Ecto neural progenitor cell (in vitro differentiated cells): ENCODE measurements around the gene TMEM106B.

Source experiments
- DNase-seq: peaks from one replicate; pipeline ENCODE4 v3.0.0-alpha.2; 2018; ENCODE audit warnings: low spot score

The TMEM106B gene

DNA sequence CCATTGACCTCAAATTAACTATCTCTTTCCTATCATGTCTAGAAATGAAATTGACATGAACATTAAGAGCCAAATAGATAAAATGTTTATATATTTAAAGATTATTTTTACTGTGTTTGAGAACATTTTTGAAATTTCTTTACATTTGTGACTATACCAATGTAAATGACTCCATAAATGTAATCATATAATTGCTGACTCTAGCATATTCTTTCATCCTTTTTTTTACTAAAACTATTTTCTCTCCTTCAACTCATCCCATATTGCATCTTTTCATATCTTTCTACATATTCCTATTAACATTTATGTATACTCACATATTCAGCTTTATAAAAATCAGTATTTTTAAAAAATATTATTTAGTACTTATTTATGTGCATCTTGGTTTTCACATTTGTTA lies 16.9 kb downstream of the TMEM106B start:
- no peak for DNase-seq

GRCh38 chr7:12229046-12229445 lies 18.0 kb downstream of the TMEM106B start:
- DNase-seq: no peak

DNA sequence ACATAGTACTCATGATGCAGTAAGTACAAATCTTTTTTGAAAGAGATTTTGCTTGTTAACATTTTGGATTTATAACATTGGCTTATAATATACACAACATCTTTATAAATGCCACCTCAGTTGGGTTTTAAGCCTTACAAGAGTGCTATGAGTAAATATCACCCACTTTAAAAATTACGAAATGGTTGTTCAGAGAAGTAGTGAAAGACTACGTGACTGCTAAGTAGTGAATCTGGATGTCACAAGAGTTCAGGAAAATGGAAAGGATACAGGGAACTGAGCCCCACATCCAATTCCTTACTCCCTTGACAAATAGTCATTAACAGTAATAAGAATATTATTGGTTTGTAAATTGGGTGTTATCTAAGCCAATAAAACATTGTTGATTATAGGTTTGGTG lies 20.0 kb downstream of the TMEM106B start:
- DNase-seq: no peak

DNA sequence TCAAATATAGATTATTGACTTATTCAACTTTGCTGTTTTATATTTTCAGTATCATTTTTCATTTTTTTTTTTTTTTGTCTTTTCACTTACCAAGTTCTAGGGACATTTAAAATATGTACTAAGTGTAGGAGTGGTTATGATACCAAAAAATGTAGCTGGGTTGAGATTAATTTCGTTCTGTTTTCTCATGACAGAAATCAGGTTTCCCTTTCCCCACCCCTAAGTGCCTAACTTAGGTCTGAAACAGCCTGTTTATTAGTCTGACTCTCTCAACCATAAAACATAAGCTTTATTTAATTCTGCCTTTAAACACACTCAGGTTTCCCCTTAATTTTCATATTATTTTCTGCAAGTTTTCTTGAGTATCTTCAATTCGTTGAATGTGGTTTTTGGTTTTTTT lies 22.1 kb downstream of the TMEM106B start:
- no peak for DNase-seq

GRCh38 chr7:12234334-12234865 lies 23.3 kb downstream of the TMEM106B start:
- DNase-seq: no peak

GRCh38 chr7:12235970-12236369 lies 24.9 kb downstream of the TMEM106B start:
- no peak for DNase-seq

GRCh38 chr7:12237007-12237406 lies 25.9 kb downstream of the TMEM106B start:
- DNase-seq: no peak

- DNase-seq: no peak
These were observed 28.7 kb downstream of the TMEM106B start for GRCh38 chr7:12239806-12240205.

DNA sequence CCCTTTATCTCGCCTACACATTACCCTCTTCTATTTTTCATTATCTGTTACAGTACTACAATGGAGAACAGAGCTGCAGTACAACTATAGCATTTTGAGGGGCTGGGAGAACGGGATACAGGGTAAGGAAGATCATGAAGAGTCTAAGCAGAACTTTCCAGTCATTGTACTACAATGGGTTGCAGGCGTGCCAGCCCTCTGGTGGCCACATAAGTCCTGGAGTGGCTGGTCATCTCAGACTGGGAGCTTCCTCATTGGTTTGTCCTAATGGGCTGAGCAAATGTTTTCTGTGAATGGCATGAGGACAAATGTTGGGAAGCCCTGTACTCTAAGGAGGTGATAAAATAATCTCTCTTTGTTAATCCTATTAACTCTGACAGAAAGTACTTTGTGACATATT lies 33.0 kb downstream of the TMEM106B start:
- DNase-seq: peak; percentile 45

GRCh38 chr7:12244694-12245093 lies 33.6 kb downstream of the TMEM106B start:
- no peak for DNase-seq

- no peak for DNase-seq
These were observed 38.6 kb downstream of the TMEM106B start for GRCh38 chr7:12249706-12250105.

GRCh38 chr7:12250232-12250631 lies 39.1 kb downstream of the TMEM106B start:
- DNase-seq: no peak

GRCh38 chr7:12256090-12256489 lies 45.0 kb downstream of the TMEM106B start:
- no peak for DNase-seq

DNA sequence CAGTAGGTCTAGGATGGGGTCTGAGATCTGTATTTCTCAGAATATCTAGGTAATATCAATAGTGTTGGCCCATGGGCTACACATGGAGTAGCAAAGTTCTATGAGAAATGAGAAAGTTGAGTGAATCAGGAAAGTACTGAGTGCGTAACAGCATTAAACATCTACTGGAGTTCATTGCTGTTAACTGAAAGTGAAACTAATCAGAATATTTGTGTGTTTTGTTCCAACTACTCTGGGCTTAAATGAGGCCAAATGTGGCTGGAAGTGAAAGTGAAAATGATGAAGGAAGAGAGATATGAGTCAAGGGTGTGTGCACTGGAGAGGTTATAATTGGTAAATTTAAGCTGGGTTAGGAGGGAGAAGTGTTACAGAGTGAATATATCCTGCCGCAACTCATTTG lies 46.5 kb downstream of the TMEM106B start:
- no peak for DNase-seq

- DNase-seq: no peak
These were observed 47.0 kb downstream of the TMEM106B start for GRCh38 chr7:12258074-12258473.

- no peak for DNase-seq
These were observed 56.4 kb downstream of the TMEM106B start for GRCh38 chr7:12267542-12267941.

DNA sequence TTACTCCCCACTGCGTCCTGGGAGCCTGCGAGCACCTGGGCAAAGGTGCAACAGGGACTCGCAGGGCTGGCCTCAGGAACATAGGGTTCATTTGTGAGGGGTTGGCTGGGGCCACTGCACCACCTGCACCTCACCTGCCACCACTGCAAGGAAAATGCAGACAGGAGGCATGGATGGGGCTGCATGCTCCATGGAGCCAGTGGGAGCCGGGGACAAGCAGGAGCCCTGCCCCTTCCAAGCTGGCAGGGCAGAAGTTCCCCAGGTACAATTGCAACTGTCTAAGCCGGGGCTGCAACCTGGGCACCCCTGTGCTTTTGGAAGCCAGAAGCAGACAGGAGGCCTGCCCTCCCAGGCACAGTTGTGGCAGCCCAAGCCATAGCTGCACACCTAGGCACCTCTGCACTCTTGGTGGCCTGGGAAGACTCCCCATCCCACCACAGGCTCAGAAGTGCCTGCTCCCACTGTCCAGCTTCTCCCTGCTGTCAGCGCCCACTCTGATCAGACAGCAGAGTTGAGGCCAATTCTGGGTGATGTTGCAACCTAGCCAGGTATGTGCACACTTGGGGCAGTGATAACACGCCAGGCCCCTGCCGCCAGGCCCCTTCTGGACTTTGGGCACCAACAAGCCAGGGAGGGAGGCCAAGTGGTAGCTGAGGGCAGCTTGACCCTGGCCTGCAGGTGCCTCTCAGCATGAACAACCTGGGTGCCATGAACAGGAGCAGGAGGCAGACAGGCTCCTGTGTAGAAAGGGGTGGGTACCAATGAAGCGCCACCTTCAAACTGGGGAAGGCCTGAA lies 58.2 kb downstream of the TMEM106B start:
- no peak for DNase-seq

DNA sequence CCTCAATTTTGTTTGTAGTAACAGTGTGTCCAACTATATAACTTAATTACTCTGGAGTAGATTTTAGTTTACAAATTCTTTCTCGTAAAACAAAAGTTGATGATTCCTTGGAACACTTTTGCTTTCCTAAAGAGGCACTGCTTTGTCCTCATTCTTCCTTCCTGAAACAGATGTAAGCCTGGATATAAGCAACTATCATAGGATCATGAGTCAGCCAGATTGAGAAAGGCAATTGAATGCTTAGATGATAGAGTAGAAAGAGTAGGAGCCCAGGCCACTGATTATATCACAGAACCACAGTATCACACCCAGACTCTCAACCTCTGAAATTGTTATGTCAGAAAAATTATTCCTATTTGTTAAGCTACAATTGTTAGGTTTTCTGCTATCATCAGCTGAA lies 69.9 kb downstream of the TMEM106B start:
- no peak for DNase-seq

GRCh38 chr7:12287901-12288300 lies 76.8 kb downstream of the TMEM106B start:
- no peak for DNase-seq

DNA sequence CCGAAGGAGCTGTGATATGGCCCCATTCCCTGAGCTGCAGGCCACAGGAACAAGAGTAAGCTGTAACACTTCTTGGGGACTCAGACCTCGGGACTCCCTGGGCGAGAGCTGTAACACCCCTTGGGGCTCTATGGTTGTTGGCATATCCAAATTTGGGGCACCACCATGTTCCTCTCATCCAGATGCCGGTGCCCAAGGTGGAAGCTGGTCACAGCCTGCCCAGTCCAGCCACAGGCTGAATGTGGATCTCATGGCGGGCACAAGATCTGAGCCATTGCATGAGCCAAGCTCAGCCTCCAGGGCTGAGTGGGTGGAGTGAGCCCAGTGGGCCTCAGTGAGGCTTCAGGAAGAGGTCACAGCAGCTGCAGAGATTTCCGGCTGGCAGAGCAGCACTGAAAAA lies 78.9 kb downstream of the TMEM106B start:
- no peak for DNase-seq

GRCh38 chr7:12290761-12291160 lies 79.7 kb downstream of the TMEM106B start:
- DNase-seq: no peak

- DNase-seq: no peak
These were observed 80.8 kb downstream of the TMEM106B start for GRCh38 chr7:12291870-12292269.
